ENCODE measurements around the gene OR6C68. TPM values are rescaled to one million over a fixed set of nuclear protein-coding genes. Genes with fewer than 3 reads are reported as not detected.
"Not testable (repeated sequence)": the region's sequence is repeated elsewhere in the genome, so short reads cannot be mapped to it uniquely, and the experiment has no call there.

Gene OR6C68
- total RNA-seq (2014; rRNA removed; shearing (Covaris generic); ENCODE audit: low replicate concordance) = not detected in 2 replicates

GRCh38 chr12:55492078-55492477, at the start of gene OR6C68:
Gene OR6C68, plus strand, starts transcription at chr12:55492378. Its CDS starts 0 bp downstream, at chr12:55492378.
- Histone ChIP-seq H2AFZ (ENCODE audit: low read length) (no peak within 1 kb of the TSS), H3K4me1 (ENCODE audit: low read length) (no peaks in the 10 kb centered on the region), H4K20me1 (ENCODE audit: insufficient read depth, low read depth, low read length) (no peaks in the 10 kb centered on the region), H3K27me3 (ENCODE audit: low read length) (no peaks in the 10 kb centered on the region), H3K79me2 (ENCODE audit: low read length) (no peaks in the 10 kb centered on the region), H3K36me3 (ENCODE audit: insufficient read depth, low read length) (no peaks in the 10 kb centered on the region), H3K4me3 (ENCODE audit: low read length) (no peak within 1 kb of the TSS), H3K9me2 (replicated peaks; ENCODE audit: insufficient read depth, low read length) (no peaks in the 10 kb centered on the region), H3K9ac (ENCODE audit: low read length) (no peak within 1 kb of the TSS), H3K9me3 (ENCODE audit: low read length) (no peaks in the 10 kb centered on the region), H3K4me2 (ENCODE audit: low read depth, low read length, poor library complexity, severe bottlenecking) (no peak within 1 kb of the TSS), H3K27ac (ENCODE audit: low read length) (no peak within 1 kb of the TSS)
- no peak for DNase-seq

- H3K4me3 ChIP-seq (ENCODE audit: low read length) = no peak within 1 kb of the TSS
- no peaks in the 10 kb centered on the region for H3K4me1 ChIP-seq (ENCODE audit: low read length)
- H3K27ac ChIP-seq (ENCODE audit: low read length) = no peak within 1 kb of the TSS
- no peaks in the 10 kb centered on the region for H3K9me2 ChIP-seq (replicated peaks; ENCODE audit: insufficient read depth, low read length)
- H3K27me3 ChIP-seq (ENCODE audit: low read length) = no peaks in the 10 kb centered on the region; the same call in 1 of the 2 replicates
- no peaks in the 10 kb centered on the region for H3K36me3 ChIP-seq (ENCODE audit: insufficient read depth, low read length)
- no peaks in the 10 kb centered on the region for H3K9me3 ChIP-seq (ENCODE audit: low read length)
- H3K4me2 ChIP-seq (ENCODE audit: low read depth, low read length, poor library complexity, severe bottlenecking) = no peak within 1 kb of the TSS
- no peak within 1 kb of the TSS for H2AFZ ChIP-seq (ENCODE audit: low read length)
- no peak for DNase-seq
- H4K20me1 ChIP-seq (ENCODE audit: insufficient read depth, low read depth, low read length) = no peaks in the 10 kb centered on the region
- no peaks in the 10 kb centered on the region for H3K79me2 ChIP-seq (ENCODE audit: low read length)
- H3K9ac ChIP-seq (ENCODE audit: low read length) = no peak within 1 kb of the TSS
These were observed 48.4 kb upstream of the OR6C68 start, which contains the start of gene OR6C2 for GRCh38 chr12:55443776-55444175. Gene OR6C2, plus strand, starts transcription at chr12:55444076. Its CDS starts 8,138 bp downstream, at chr12:55452214.

- Histone ChIP-seq H3K9ac (ENCODE audit: low read length) (no peak overlapping the region), H3K4me3 (ENCODE audit: low read length) (no peak overlapping the region)
- no peak for DNase-seq
These were observed 46.8 kb upstream of the OR6C68 start for GRCh38 chr12:55445357-55445756.

GRCh38 chr12:55446326-55446725, 45.9 kb upstream of the OR6C68 start:
- H3K27me3 ChIP-seq (ENCODE audit: low read length) = no peaks in the 10 kb centered on the region; the same call in 1 of the 2 replicates
- no peak overlapping the region for H3K4me2 ChIP-seq (ENCODE audit: low read depth, low read length, poor library complexity, severe bottlenecking)
- no peak overlapping the region for H3K4me3 ChIP-seq (ENCODE audit: low read length)
- no peaks in the 10 kb centered on the region for H3K4me1 ChIP-seq (ENCODE audit: low read length)
- DNase-seq = no peak
- H3K36me3 ChIP-seq (ENCODE audit: insufficient read depth, low read length) = no peaks in the 10 kb centered on the region
- H2AFZ ChIP-seq (ENCODE audit: low read length) = no peak overlapping the region
- H3K79me2 ChIP-seq (ENCODE audit: low read length) = no peaks in the 10 kb centered on the region
- H3K9me2 ChIP-seq (replicated peaks; ENCODE audit: insufficient read depth, low read length) = no peaks in the 10 kb centered on the region
- no peak overlapping the region for H3K9ac ChIP-seq (ENCODE audit: low read length)
- H4K20me1 ChIP-seq (ENCODE audit: insufficient read depth, low read depth, low read length) = no peaks in the 10 kb centered on the region
- no peaks in the 10 kb centered on the region for H3K9me3 ChIP-seq (ENCODE audit: low read length)
- H3K27ac ChIP-seq (ENCODE audit: low read length) = no peak overlapping the region

More at GRCh38 chr12:55445357-55445756, 46.8 kb upstream of the OR6C68 start:
- no peaks in the 10 kb centered on the region; the same call in 1 of the 2 replicates for H3K27me3 ChIP-seq (ENCODE audit: low read length)
- H3K9me3 ChIP-seq (ENCODE audit: low read length) = no peaks in the 10 kb centered on the region
- H3K9me2 ChIP-seq (replicated peaks; ENCODE audit: insufficient read depth, low read length) = no peaks in the 10 kb centered on the region
- H3K36me3 ChIP-seq (ENCODE audit: insufficient read depth, low read length) = no peaks in the 10 kb centered on the region
- no peaks in the 10 kb centered on the region for H3K4me1 ChIP-seq (ENCODE audit: low read length)
- no peak overlapping the region for H2AFZ ChIP-seq (ENCODE audit: low read length)
- H3K27ac ChIP-seq (ENCODE audit: low read length) = no peak overlapping the region
- no peaks in the 10 kb centered on the region for H4K20me1 ChIP-seq (ENCODE audit: insufficient read depth, low read depth, low read length)
- no peak overlapping the region for H3K4me2 ChIP-seq (ENCODE audit: low read depth, low read length, poor library complexity, severe bottlenecking)
- no peaks in the 10 kb centered on the region for H3K79me2 ChIP-seq (ENCODE audit: low read length)

GRCh38 chr12:55448825-55449224, 43.4 kb upstream of the OR6C68 start:
- Histone ChIP-seq H3K9me2 (replicated peaks; ENCODE audit: insufficient read depth, low read length) (no peaks in the 10 kb centered on the region), H3K4me3 (ENCODE audit: low read length) (no peak overlapping the region), H4K20me1 (ENCODE audit: insufficient read depth, low read depth, low read length) (no peaks in the 10 kb centered on the region), H3K27me3 (ENCODE audit: low read length) (no peaks in the 10 kb centered on the region; the same call in 1 of the 2 replicates), H3K36me3 (ENCODE audit: insufficient read depth, low read length) (no peaks in the 10 kb centered on the region), H3K4me2 (ENCODE audit: low read depth, low read length, poor library complexity, severe bottlenecking) (no peak overlapping the region), H3K9ac (ENCODE audit: low read length) (no peak overlapping the region), H3K27ac (ENCODE audit: low read length) (no peak overlapping the region), H3K4me1 (ENCODE audit: low read length) (no peaks in the 10 kb centered on the region), H3K79me2 (ENCODE audit: low read length) (no peaks in the 10 kb centered on the region), H3K9me3 (ENCODE audit: low read length) (no peaks in the 10 kb centered on the region), H2AFZ (ENCODE audit: low read length) (no peak overlapping the region)
- no peak for DNase-seq

- not testable (repeated sequence) for H3K4me1 ChIP-seq (ENCODE audit: low read length); H3K36me3 ChIP-seq (ENCODE audit: insufficient read depth, low read length); H3K27me3 ChIP-seq (ENCODE audit: low read length); H3K79me2 ChIP-seq (ENCODE audit: low read length); H3K9me2 ChIP-seq (replicated peaks; ENCODE audit: insufficient read depth, low read length); H3K4me2 ChIP-seq (ENCODE audit: low read depth, low read length, poor library complexity, severe bottlenecking); H4K20me1 ChIP-seq (ENCODE audit: insufficient read depth, low read depth, low read length); H3K9me3 ChIP-seq (ENCODE audit: low read length); H3K4me3 ChIP-seq (ENCODE audit: low read length); DNase-seq; H2AFZ ChIP-seq (ENCODE audit: low read length); H3K9ac ChIP-seq (ENCODE audit: low read length); H3K27ac ChIP-seq (ENCODE audit: low read length)
These were observed 27.3 kb upstream of the OR6C68 start for GRCh38 chr12:55464926-55465325.

GRCh38 chr12:55467836-55468235, 24.3 kb upstream of the OR6C68 start:
- H3K4me3 ChIP-seq (ENCODE audit: low read length) = no peak overlapping the region
- H2AFZ ChIP-seq (ENCODE audit: low read length) = no peak overlapping the region
- no peaks in the 10 kb centered on the region for H4K20me1 ChIP-seq (ENCODE audit: insufficient read depth, low read depth, low read length)
- H3K27me3 ChIP-seq (ENCODE audit: low read length) = no peaks in the 10 kb centered on the region
- no peaks in the 10 kb centered on the region for H3K9me2 ChIP-seq (replicated peaks; ENCODE audit: insufficient read depth, low read length)
- no peak overlapping the region for H3K27ac ChIP-seq (ENCODE audit: low read length)
- H3K4me1 ChIP-seq (ENCODE audit: low read length) = peaks cover 9% of the 10 kb centered on the region
- H3K4me2 ChIP-seq (ENCODE audit: low read depth, low read length, poor library complexity, severe bottlenecking) = peak overlapping the region; percentile 13
- H3K36me3 ChIP-seq (ENCODE audit: insufficient read depth, low read length) = no peaks in the 10 kb centered on the region
- DNase-seq = peak; percentile 50
- H3K79me2 ChIP-seq (ENCODE audit: low read length) = no peaks in the 10 kb centered on the region
- H3K9ac ChIP-seq (ENCODE audit: low read length) = no peak overlapping the region
- no peaks in the 10 kb centered on the region for H3K9me3 ChIP-seq (ENCODE audit: low read length)

GRCh38 chr12:55469291-55469690, 22.9 kb upstream of the OR6C68 start:
- Histone ChIP-seq H3K9ac (ENCODE audit: low read length) (no peak overlapping the region), H3K4me1 (ENCODE audit: low read length) (peaks cover 9% of the 10 kb centered on the region), H3K27me3 (ENCODE audit: low read length) (no peaks in the 10 kb centered on the region), H3K4me2 (ENCODE audit: low read depth, low read length, poor library complexity, severe bottlenecking) (no peak overlapping the region), H3K79me2 (ENCODE audit: low read length) (no peaks in the 10 kb centered on the region), H3K27ac (ENCODE audit: low read length) (no peak overlapping the region), H3K9me2 (replicated peaks; ENCODE audit: insufficient read depth, low read length) (no peaks in the 10 kb centered on the region), H2AFZ (ENCODE audit: low read length) (no peak overlapping the region), H3K9me3 (ENCODE audit: low read length) (no peaks in the 10 kb centered on the region), H3K36me3 (ENCODE audit: insufficient read depth, low read length) (no peaks in the 10 kb centered on the region), H3K4me3 (ENCODE audit: low read length) (no peak overlapping the region), H4K20me1 (ENCODE audit: insufficient read depth, low read depth, low read length) (no peaks in the 10 kb centered on the region)
- no peak for DNase-seq

Data from Karpas-422 (cell line).